Measurements from ENCODE around the gene CSHL1.

DNA sequence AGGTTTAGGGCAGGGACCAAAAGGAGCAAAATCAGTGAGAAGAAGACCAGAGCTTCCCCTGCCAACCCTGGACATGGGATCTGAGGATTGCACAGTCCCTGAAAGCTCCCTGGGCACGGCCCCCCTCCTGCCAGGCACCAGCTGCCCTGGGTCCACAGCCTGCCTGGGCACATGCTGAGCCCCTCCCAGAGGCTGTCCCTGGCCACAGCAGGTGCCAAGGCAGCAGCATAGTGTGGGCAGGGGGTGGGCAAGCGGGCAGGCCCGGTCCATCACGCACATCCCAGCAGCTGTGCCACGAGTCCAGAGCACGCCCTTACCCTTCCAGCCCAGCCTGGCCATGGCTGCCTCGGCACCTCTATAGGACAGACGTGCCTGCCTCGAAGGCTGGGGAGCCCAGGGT lies 48.9 kb upstream of the CSHL1 start:
- TF ChIP-seq CTCF (conservative IDR thresholded peaks at IDR 0.05 in 1 of 2, IDR thresholded peaks at IDR 0.05 in 1 of 2; ENCODE audit: extremely low read depth in 1 of 2, insufficient read depth in 1 of 2, low read depth in 1 of 2, low read length in 2 of 2) (no peak), EZH2 (IDR thresholded peaks at IDR 0.05; ENCODE audit: borderline replicate concordance, low read length) (no peak)
